HEK293 (cell line): ENCODE data around the gene XPNPEP1.

Experiments used
- CTCF ChIP-seq: fragments of 450-650 bp; formaldehyde crosslinking; IDR thresholded peaks from 2 replicates; pipeline ENCODE4 v1.5.1; 2016; ENCODE audit warnings: missing biosample characterization, missing genetic modification characterization
- EGR2 ChIP-seq: fragments of 450-650 bp; formaldehyde crosslinking; IDR thresholded peaks from 2 replicates; pipeline ENCODE4 v1.5.1; 2016; ENCODE audit warnings: low read depth, missing biosample characterization, missing genetic modification characterization
- ELK4 ChIP-seq: IDR thresholded peaks from 2 replicates; pipeline ENCODE4 v1.6.1; 2011; ENCODE audit warnings: mild to moderate bottlenecking, low read depth, low read length, borderline replicate concordance
- GLI2 ChIP-seq: fragments of 450-650 bp; formaldehyde crosslinking; IDR thresholded peaks from 2 replicates; pipeline ENCODE4; 2017; ENCODE audit warnings: missing biosample characterization, missing genetic modification characterization, low read depth, borderline replicate concordance
- IKZF3 ChIP-seq: fragments of 450-650 bp; IDR thresholded peaks from 2 replicates; pipeline ENCODE4 v1.5.0; 2018; ENCODE audit warnings: missing biosample characterization, mild to moderate bottlenecking, missing genetic modification characterization, moderate library complexity
- MEIS1 ChIP-seq: sonication (generic); formaldehyde crosslinking; IDR thresholded peaks from 2 replicates; pipeline ENCODE4 v1.8.1; 2022; ENCODE audit warnings: missing genetic modification reagents, mild to moderate bottlenecking, borderline replicate concordance
- SP2 ChIP-seq: fragments of 450-650 bp; formaldehyde crosslinking; IDR thresholded peaks from 2 replicates; pipeline ENCODE4 v1.5.1; 2016; ENCODE audit warnings: missing biosample characterization, missing genetic modification characterization
- TCF7L2 ChIP-seq: IDR thresholded peaks from 2 replicates; pipeline ENCODE4 v1.6.1; 2011; ENCODE audit warnings: low read depth, mild to moderate bottlenecking, inconsistent platforms, low read length, moderate library complexity, borderline replicate concordance
- YY1 ChIP-seq: fragments of 450-650 bp; formaldehyde crosslinking; IDR thresholded peaks from 2 replicates; pipeline ENCODE4 v1.5.1; 2018; ENCODE audit warnings: missing biosample characterization, missing genetic modification characterization
- ZNF239 ChIP-seq: fragments of 450-650 bp; formaldehyde crosslinking; IDR thresholded peaks from 2 replicates; pipeline ENCODE4 v1.5.1; 2016; ENCODE audit warnings: missing biosample characterization, missing genetic modification characterization
- ZNF274 ChIP-seq, 2 experiments: fragments of 200-500 bp in 1 of 2; fragments of 450-650 bp in 1 of 2; sonication (Bioruptor generic) in 1 of 2; formaldehyde crosslinking in 1 of 2; IDR thresholded peaks; 2 replicates each; pipeline versions ENCODE4 v1.5.1 to v1.6.1; 2014 to 2016; ENCODE audit warnings: borderline replicate concordance in 1 of 2, inconsistent platforms in 1 of 2, low read length in 1 of 2, missing biosample characterization in 1 of 2, missing genetic modification characterization in 1 of 2

GRCh38 chr10:109964318-109964717 is 41.0 kb upstream of the XPNPEP1 start:
- no peak for TF ChIP-seq YY1 (tag by site-specific recombination)
- no peak for TF ChIP-seq SP2 (tag by site-specific recombination)
- no peak for TF ChIP-seq TCF7L2
- no peak for TF ChIP-seq ZNF239 (tag by site-specific recombination)
- TF ChIP-seq ELK4, result no peak
- no peak for TF ChIP-seq CTCF (tag by site-specific recombination)
- no peak for TF ChIP-seq IKZF3 (tag by site-specific recombination)
- TF ChIP-seq MEIS1 (CRISPR knock-in tag), result no peak
- TF ChIP-seq ZNF274 (IDR thresholded peaks at IDR 0.05; ENCODE audit: low read length), result no peak
- TF ChIP-seq ZNF274 (tag by site-specific recombination; IDR thresholded peaks at IDR 0.05; ENCODE audit: borderline replicate concordance), result no peak
- TF ChIP-seq EGR2 (tag by site-specific recombination), result no peak
- no peak for TF ChIP-seq GLI2 (tag by site-specific recombination)
